Stimulated activated CD4-positive, alpha-beta T cell treated with anti-CD3 and anti-CD28 coated beads, TNF-alpha, amount 100 ng/mL, for 24 hours (primary cell): ENCODE results near the gene LMF2.
A peak's percentile ranks its signal among the peaks of the same experiment; 100 is the strongest.
"Not testable (repeated sequence)": the region's sequence is repeated elsewhere in the genome, so short reads cannot be mapped to it uniquely, and the experiment has no call there.

Source experiments
- DNase-seq, 3 experiments: peaks; one replicate each; pipeline ENCODE4 v3.0.0-alpha.2; 2020; ENCODE audit warnings: low read depth in 3 of 3

The LMF2 gene, protein sequence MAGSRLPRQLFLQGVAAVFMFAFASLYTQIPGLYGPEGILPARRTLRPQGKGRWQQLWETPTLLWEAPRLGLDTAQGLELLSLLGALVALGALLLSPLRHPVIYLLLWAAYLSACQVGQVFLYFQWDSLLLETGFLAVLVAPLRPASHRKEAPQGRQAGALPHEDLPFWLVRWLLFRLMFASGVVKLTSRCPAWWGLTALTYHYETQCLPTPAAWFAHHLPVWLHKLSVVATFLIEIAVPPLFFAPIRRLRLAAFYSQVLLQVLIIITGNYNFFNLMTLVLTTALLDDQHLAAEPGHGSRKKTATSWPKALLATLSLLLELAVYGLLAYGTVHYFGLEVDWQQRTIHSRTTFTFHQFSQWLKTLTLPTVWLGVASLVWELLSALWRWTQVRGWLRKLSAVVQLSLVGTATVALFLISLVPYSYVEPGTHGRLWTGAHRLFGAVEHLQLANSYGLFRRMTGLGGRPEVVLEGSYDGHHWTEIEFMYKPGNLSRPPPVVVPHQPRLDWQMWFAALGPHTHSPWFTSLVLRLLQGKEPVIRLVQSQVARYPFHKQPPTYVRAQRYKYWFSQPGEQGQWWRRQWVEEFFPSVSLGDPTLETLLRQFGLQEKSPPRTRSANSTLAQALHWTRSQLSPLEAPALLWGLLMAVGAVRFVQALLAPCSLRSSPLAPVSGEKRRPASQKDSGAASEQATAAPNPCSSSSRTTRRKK

DNA sequence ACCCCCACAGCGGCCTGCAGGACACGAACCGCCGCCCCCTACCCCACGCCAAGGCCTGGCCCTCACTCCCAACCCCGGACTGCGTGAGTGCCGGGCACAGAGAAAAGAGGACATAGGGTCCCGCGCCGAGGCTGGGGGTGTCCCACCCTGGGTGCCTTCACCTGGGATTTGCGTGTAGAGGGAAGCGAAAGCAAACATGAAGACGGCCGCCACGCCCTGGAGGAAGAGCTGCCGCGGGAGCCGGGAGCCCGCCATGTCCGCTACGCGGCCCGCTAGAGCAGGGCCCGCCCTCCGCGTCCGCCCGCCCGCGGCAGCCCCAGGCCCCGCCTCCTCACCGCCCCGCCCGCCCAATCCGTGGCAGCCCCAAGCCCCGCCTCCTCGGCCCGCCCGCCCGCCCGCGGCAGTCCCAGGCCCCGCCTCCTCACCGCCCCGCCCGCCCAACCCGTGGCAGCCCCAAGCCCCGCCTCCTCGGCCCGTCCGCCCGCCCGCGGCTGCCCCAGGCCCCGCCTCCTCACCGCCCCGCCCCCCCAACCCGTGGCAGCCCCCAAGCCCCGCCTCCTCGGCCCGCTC, at the start of gene LMF2:
TSS of gene LMF2 (minus strand) at position 282 of the 570 bp plus-strand sequence. CDS start at position 255, 27 bp downstream.
- DNase-seq: peak; percentile 89 to 93 (median 91)

DNA sequence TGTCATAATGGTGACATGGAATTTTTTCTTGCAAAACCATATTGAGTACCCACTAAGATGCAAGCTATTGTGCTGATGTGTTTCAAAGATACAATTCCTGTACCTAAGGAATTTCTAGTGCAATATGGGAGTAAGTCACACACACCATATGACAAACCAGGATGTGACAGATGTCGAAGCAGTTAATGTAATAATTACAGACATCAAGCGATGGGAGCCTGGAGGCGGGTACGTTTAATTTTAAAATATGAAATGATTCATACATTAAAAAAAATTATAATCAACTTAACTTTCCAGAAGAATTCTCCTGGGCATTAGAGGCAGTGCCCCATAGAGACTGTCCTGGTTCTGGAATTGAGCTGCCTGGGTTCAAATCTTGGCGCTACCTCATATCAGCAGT, 49.2 kb upstream of the LMF2 start:
- no peak for DNase-seq

DNA sequence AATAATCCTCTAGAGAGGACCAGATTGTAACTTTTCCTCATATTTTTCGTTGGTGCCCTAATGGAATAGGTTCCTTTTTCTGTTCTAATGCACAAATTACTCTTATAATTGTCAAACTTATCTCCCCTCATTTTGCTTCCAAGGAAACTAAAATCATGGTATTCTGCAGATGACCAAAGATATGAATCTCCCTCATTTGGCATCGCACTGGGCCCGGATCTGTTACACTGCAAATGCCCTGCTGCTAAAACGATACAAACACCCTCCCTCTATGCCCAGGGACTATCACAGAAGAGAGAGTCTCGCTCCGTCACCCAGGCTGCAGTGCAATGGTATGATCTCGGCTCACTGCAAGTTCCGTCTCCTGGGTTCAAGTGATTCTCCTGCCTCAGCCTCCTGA, 45.8 kb upstream of the LMF2 start:
- no peak for DNase-seq

DNA sequence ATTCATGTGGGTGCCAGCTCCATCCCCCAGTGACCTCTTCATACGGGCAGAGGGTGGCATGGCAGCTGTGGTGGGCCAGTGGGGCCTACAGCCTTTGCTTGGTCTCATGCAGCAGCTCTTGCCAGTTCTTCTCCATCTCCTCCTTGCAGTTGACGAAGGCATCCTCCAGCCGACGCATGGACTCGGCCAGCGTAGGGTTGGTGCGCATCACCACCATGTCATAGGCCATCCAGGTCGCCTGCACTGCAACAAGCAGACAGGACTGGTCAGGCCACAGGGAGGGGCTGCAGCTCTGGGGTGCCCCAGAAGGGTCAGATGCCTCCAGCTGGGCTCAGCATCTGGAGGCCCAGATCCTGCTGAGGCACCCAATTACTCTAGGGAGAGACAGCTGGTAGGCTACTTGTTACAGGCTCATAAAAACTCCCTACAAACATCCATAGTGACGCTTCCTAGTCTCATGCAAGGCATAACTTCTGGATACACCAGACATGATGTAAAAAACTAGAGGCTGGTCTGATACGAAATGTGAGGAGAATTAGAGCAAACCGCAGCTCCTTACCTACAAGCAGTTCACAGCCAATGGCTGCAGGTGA, 43.8 kb upstream of the LMF2 start:
- DNase-seq: no peak

DNA sequence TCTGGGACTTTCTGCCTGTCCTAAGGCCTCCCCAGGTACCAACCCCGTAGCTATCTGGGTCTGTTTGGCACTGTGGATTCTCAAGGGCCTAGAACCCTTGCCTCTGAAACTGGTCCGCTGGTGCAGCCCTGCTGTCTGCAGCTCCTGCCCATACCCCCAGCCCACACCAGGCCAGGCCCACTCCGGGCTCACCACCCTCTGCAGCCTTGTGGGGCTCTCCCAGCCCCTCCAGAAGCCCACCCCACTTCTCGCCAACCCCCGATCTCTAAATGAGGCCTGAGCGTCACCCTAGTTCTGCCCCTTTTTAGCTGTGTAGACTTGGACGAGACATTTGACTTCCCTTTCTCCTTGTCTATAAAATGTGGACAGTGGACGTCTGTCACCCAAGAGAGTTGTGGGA, 42.9 kb upstream of the LMF2 start:
- DNase-seq: no peak

DNA sequence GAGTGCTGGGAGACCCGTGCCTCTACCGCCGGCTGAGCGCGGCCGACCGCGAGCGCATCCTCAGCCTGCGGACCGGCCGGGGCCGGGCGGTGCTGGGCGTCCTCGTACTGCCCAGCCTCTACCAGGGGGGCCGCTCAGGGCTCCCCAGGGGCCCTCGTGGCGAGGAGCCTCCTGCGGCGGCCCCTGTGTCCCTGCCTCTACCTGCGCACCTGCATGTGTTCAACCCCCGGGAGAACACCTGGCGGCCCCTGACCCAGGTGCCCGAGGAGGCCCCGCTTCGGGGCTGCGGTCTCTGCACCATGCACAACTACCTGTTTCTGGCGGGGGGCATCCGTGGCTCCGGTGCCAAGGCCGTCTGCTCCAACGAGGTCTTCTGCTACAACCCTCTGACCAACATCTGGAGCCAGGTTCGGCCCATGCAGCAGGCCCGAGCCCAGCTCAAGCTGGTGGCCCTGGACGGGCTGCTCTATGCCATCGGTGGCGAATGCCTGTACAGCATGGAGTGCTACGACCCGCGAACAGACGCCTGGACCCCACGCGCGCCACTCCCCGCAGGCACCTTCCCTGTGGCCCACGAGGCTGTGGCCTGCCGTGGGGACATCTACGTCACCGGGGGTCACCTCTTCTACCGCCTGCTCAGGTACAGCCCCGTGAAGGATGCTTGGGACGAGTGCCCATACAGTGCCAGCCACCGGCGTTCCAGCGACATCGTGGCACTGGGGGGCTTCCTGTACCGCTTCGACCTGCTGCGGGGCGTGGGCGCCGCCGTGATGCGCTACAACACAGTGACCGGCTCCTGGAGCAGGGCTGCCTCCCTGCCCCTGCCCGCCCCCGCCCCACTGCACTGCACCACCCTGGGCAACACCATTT, 41.7 kb upstream of the LMF2 start:
- no peak for DNase-seq

DNA sequence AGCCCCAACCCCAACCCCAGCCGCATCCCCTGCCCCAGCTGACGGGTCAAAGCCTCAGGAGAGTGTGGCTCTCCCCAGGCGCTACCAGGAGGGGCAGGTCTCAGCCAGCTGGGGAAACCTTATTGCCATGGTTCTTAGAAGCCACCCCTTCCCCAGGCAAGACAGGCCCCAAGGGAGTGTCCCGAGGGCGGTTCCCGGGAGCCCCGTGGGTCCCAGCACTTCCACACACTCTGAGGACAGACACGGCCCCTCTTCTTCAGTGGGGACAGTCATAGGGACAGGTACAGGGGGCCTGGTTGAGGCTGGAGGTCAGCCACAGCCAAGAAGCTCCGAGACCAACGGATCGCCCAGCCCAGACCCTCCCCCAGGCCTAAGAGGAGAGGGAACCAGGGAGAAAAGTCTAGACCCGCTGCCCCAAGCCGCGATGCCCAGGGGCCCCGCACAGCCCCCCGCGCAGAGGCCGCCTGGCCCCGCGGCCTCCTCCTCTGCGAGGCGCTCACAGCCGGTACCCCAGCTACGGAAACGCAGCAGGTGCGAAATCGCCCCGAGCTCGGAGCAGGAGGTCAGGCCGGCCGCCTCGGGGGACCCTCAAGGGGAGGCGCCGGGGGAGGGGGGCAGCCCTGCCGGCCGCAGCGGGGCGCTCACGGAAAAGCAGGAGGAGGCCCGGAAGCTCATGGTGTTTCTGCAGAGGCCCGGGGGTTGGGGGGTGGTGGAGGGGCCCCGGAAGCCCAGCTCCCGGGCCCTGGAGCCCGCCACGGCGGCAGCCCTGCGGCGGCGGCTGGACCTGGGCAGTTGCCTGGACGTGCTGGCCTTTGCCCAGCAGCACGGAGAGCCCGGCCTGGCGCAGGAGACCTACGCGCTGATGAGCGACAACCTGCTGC, 40.8 kb upstream of the LMF2 start:
- peak in 1 of 3 experiments; percentile 52 for DNase-seq

DNA sequence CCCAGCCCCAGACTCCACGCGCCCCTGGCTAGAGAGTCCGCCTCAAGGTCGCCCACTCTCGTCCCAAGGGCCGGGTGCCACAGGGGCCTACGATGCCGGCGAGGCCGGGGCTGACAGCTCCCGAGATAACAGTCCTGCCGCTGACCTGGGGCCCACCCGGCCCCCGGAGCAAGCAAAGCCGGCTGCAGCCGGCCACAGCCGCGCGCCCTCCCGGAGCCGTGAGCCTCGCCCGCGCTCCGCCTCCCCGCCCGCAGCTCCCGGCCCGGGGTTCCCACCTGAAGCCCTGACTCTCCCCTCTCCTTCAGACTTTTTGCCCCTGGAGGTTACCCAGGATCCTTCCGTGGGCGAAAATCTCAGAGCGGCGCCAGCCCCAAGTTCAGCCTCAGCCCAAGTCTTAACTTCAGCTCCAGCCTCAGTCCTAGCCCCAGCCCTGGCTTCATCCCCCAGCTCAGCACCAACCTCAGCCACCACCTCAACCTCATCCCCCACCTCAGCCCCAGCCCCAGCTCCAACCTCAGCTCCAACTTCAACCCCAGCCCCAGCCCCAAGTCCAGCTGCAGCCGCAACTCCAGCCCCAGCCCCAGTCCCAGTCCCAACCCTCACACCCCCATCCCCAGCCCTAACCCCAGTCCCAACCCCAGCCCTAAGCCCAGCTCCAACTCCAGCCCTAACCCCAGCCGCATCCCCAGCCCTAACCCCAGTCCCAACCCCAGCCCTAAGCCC, 39.9 kb upstream of the LMF2 start:
- no peak for DNase-seq

DNA sequence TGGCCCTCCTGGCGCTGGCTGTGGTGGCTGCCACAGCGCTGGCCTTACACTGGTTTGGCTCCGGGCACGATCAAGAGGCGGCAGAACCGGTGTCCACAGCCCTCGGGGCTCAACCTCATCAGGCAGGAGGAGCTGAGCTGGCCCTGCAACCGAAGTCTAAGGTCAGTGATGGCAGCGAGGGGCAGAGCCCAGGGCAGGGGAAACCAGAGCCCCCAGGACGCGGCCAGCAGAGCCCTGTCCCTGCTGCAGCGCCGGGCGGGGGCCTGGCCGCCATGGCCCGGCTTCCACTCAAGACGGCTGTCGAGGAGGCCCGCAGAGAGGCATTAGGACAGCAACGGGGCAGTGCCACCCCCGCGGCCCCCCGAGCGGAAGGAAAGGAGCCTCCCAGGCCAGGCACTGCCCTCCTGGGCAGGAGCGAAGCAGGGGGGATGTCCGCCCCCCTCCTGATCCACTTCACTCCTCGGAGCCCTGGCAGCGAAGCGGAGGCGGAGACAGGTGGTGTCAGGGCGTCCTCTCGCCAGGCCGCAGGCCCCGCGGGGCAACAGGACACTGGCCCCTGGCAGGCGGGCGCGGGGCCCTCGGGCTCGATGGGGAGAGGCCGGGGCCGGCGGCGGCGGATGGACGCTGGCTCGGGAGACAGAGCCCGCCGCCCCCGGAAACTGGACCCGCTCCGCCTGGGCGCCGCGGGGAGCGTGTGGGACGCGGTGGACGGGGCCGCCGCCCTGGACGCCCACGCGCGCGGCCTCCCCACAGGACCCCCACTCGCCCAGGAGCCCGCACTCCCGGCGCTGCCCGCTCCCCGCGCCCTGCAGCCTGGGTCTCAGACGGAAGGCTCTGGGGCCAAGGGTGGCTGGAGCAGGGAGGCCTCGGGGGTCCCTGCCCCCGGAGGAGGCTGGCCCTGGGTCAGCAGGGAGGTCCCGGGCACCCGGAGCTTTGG, 39.1 kb upstream of the LMF2 start:
- no peak for DNase-seq

DNA sequence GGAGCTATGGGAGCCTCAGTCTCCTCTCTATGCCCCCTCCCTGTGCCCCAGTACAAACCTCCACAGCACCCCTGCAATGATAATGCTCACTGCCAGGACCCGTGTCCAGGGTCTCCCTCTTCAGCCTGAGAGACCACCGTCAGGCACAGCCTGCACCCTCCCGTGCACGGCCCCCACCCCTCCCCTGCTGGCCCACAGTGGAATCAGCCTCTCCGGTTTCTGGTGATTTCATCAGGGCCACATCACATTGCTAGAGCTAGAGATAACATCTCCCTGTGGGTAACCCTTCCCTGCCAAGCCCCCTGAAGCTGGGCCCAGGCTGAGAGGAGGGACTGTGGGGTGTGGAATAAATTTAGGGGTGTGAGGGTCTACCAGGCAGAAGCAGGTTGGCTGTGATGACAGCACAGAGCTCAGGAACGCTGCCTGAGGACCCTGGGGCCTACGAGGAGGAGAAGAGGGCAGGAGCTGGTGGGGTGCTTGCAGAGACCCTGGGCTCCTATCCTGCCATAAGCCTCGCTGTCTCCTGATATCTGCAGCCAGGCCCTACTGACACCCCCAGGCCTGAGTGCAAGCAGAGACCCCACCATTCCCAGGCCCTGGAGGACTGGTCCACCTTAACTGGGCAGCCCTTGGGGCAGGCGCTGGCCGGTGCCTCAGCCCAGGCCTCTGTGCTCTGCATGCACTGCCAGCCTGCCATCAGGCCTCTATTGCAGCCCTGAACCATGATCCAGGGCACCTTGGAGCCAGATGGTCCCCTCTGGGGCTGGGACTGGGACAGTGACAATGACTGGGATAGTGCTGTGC, 38.2 kb upstream of the LMF2 start, which contains the start of gene KLHDC7B:
TSS of gene KLHDC7B (plus strand) at position 378 of the 804 bp plus-strand sequence. CDS start at position 723, 345 bp downstream.
- DNase-seq: no peak

DNA sequence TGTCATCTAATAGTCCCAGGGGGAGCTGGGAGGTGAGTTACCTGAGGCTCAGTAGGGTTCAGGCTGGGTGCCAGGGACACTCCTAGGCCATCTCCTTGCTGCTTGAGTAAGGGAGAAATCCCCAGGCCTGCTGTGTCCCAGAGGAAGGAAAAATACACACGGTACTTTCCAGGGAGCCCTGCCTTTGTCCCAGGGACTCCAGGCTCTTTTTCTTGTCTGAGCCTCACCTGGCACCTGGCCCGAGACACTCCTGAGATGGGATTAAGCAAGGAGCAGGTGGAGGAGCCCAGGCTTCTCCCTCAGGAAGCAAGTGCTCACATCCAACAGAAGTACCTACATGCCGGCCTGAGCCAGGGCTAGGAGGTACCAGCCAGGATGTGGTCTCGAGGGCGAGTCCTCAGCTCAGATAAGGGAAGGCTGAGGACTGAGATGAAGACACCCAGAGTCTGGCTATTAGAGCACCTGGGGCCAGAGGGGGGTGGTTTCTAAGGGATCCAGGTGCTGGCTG, 37.3 kb upstream of the LMF2 start:
- no peak for DNase-seq

DNA sequence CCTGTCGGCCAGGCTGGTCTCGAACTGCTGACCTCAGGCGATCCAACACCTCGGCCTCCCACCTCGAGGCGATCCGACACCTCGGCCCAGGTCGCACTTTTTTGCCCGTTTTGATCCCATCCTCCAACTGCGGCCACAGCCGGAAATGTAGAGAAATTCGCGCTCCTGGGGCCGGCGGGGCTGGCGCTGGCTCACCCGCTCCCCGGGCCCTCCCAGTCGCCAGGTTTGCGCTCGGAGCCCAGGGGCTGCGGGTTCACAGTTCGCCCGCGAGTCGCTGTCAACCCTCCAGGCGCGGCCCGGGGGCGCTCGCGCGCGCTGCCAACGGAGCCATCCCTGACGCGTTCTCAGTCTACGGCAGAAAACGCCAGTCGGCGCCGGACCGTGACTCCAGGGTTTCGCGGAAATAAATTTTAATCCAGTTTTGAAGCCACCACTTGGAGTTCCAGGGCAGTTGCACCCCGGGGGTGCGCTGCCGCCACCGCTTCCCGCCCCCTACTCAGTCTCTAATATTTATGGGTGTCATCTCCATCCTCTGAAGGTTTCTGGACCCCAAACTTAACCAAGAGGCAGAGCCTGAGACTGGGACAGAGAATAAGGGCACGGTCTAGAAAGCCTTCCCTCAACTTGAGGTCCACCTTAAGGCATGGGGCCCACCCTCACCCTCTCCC, 36.7 kb upstream of the LMF2 start:
- DNase-seq: peak; percentile 66 to 83 (median 66)

DNA sequence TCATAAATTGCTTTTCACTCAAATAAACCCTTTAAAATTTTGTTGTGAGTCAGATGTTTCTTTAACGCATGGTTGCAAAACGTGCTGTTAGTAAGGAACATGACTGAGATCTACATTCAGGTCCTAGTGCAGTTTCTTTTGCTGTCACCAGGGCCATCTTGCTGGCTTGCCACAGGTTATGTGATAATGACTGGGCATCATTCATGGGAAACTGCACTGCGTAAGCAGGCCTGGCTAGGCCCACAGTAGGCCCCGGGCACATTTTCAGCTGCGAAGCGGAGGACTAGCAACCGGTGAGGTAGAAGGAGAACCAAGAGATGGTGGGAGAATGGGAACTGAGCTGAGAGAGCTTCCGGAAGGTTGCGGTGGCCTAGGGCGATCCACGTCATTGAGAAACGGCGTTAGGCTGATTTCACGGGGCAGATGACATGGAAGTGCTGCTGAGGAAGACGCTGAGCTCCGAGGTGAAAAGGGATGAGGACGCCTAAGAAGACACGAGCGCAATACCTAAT, 35.0 kb upstream of the LMF2 start:
- no peak for DNase-seq

DNA sequence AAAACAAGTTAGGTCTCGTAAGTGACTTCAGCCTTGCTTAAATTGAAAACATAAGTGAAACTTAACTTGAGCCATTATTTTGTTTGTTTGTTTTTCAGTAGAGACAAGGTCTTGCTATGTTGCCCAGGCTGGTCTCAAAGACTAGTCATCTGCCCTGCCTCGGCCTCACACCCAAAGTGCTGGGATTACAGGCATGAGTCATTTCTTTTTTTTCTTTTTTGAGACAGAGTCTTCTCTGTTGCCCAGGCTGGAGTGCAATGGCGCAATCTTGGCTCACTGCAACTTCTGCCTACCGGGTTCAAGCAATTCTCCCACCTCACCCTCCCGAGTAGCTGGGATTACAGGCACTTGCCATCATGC, 34.1 kb upstream of the LMF2 start:
- DNase-seq: not testable (repeated sequence)

DNA sequence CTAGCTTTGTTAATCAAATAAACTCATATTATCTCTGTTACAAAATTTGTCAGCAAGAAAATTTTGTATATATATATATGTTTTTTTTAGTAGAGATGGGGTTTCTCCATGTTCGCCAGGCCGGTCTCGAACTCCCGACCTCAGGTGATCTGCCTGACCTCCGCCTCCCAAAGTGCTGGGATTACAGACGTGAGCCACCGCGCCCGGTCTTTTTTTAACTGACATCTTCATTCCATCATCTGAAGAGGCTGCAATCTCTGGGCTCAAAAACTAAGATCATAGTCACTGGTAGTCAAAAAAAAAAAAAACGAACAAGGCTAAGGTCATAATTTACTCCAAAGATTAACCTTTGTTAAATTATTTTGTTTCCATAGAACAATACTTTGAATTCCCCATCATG, 32.9 kb upstream of the LMF2 start:
- no peak for DNase-seq

DNA sequence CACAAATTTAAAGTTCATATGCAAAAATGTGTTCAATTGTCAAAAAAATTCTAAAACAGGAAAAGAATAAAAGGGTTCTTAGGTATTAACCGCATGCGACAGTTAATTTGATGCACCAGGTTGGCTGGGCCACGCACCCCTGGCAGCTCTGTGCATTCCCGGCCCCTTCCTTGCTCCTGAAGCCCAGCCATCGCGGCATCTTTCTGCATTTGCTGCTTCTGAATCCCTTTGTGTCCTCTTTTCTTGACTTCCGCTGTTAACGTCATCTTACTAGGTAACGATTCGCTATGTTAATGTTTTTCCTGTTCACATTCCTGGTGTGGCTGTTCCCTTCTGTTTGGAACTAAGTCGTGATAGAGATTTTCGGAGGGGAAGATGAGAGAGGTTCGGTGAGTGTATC, 30.3 kb upstream of the LMF2 start:
- no peak for DNase-seq

DNA sequence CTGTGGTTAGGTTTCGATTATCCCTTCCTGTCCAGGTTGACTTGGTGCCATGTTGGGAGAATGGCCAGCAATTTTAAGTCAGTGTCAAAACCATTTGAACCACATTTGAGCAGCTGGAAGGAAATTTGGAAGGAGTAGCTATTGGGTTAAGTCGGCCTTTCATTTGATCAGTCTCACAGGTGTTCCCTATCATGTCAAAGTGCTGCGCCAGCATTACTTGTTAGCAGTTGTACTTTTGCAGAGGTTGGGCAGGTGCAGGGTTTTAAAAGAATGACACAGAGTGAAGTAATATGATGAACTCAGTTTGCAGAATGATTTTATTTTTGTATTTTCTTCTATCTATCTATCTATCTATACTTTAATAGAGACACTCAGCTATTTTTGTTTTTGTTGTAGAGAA, 28.7 kb upstream of the LMF2 start:
- no peak for DNase-seq
